ENCODE measurements around the gene PTPN23.
"Not testable (repeated sequence)": the region's sequence is repeated elsewhere in the genome, so short reads cannot be mapped to it uniquely, and the experiment has no call there.

PTPN23 gene

GRCh38 chr3:47367631-47368030, 13.2 kb upstream of the PTPN23 start:
- ChIA-PET CTCF (no interaction called here), POLR2A (no interaction called here)
- no peak for DNase-seq (ENCODE audit: extremely low spot score)
- no peak for TF ChIP-seq CTCF (IDR thresholded peaks at IDR 0.05; ENCODE audit: control extremely low read depth, extremely low read depth, low read depth, missing control alignments)

GRCh38 chr3:47370020-47370419, 10.8 kb upstream of the PTPN23 start:
- DNase-seq (ENCODE audit: extremely low spot score); POLR2A ChIA-PET: not testable (repeated sequence)
- CTCF ChIA-PET: interaction anchor here (0.8 to 2.3 kb wide), 15 partner anchors 9 to 882 kb away, joined by 3 to 11 read pairs (median 3); partner anchors contain the start of gene PTPN23

- TF ChIP-seq CTCF (IDR thresholded peaks at IDR 0.05; ENCODE audit: control extremely low read depth, extremely low read depth, low read depth, missing control alignments): peak; percentile 21
- ChIA-PET POLR2A (no interaction called here), CTCF (interaction anchor here (0.8 to 2.0 kb wide), 10 partner anchors 9 to 476 kb away, joined by 3 to 8 read pairs (median 3); partner anchors contain the start of gene PTPN23)
- peak; percentile 79 for DNase-seq (ENCODE audit: extremely low spot score)
Observed at GRCh38 chr3:47370887-47371697, 9.7 kb upstream of the PTPN23 start.

- DNase-seq (ENCODE audit: extremely low spot score): no peak
- ChIA-PET CTCF (no interaction called here), POLR2A (no interaction called here)
- TF ChIP-seq CTCF (IDR thresholded peaks at IDR 0.05; ENCODE audit: control extremely low read depth, extremely low read depth, low read depth, missing control alignments): no peak
Observed at GRCh38 chr3:47374587-47374986, 6.2 kb upstream of the PTPN23 start.

- ChIA-PET CTCF (no interaction called here), POLR2A (no interaction called here)
- no peak for TF ChIP-seq CTCF (IDR thresholded peaks at IDR 0.05; ENCODE audit: control extremely low read depth, extremely low read depth, low read depth, missing control alignments)
- DNase-seq (ENCODE audit: extremely low spot score): no peak
Observed at GRCh38 chr3:47376393-47376792, 4.4 kb upstream of the PTPN23 start.

- POLR2A ChIA-PET: interaction anchor here (1.0 kb wide), 1 partner anchor 86 kb away, joined by 3 read pairs; no protein-coding TSS in a partner anchor
- no peak for TF ChIP-seq CTCF (IDR thresholded peaks at IDR 0.05; ENCODE audit: control extremely low read depth, extremely low read depth, low read depth, missing control alignments)
- CTCF ChIA-PET: interaction anchor here (1.0 to 1.3 kb wide), 4 partner anchors 9 to 44 kb away, joined by 3 to 4 read pairs (median 4); no protein-coding TSS in a partner anchor
- no peak for DNase-seq (ENCODE audit: extremely low spot score)
Observed at GRCh38 chr3:47377186-47377585, 3.6 kb upstream of the PTPN23 start.

GRCh38 chr3:47378869-47379268, 2.0 kb upstream of the PTPN23 start:
- TF ChIP-seq CTCF (IDR thresholded peaks at IDR 0.05; ENCODE audit: control extremely low read depth, extremely low read depth, low read depth, missing control alignments): no peak
- POLR2A ChIA-PET: interaction anchor here (0.8 kb wide), 1 partner anchor 510 kb away, joined by 5 read pairs; no protein-coding TSS in a partner anchor
- DNase-seq (ENCODE audit: extremely low spot score): no peak
- CTCF ChIA-PET: interaction anchor here (2.6 kb wide), 1 partner anchor 10 kb away, joined by 11 read pairs; no protein-coding TSS in a partner anchor
